Activated T-helper 9 cell treated with anti-CD3 and anti-CD28 coated beads, Interleukin-2, amount 50 U/mL, for 16 hours (primary cell): ENCODE results near the gene NKAPD1.
"Not testable (repeated sequence)": the region's sequence is repeated elsewhere in the genome, so short reads cannot be mapped to it uniquely, and the experiment has no call there.

ENCODE experiments used
- DNase-seq: peaks from one replicate; pipeline ENCODE4 v3.0.0-alpha.2; 2020; ENCODE audit warnings: low read depth

NKAPD1 gene

DNA sequence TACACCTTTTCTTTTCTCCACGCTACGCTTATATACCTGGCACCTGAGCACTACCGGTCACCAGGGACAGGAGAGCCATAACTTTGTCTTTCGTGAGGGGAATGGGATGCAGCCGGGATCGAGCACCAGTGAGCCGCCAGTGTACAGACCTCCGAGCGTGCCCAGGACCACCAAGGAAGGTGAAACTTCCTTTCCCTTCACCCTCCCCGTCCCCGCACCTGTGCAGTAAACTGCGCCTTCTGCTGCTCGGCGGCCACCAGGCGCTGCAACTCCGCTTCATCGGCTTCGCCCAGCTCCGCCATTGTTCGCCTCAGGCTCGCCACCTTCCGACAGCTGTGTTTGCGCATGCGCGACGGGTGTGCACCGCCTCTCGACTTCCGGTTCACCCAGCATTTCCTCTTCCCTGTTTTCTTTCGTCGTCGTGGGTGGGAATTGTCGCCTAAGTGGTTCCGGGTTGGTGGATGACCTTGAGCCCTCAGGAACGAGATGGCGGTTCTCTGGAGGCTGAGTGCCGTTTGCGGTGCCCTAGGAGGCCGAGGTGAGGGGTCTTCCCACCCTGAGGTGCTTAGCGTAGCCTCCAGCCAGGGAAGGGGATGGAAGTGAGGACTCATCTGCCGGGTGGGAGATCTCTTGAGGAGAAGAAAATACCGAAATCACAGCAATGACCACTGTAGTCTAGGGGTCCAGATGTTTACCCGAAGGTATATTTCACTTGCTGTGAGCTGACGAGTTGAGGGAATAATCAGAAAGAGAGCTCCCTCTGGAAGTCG is 12.5 kb downstream of the NKAPD1 start, which contains the start of the genes SDHD and TIMM8B:
Gene SDHD, plus strand, starts transcription at position 452 of the 770 bp plus-strand sequence. Its CDS starts 35 bp downstream, at position 487.
Gene TIMM8B, minus strand, starts transcription at position 335 of the 770 bp plus-strand sequence. Its CDS starts 33 bp downstream, at position 302.
- peak; percentile 91 for DNase-seq

DNA sequence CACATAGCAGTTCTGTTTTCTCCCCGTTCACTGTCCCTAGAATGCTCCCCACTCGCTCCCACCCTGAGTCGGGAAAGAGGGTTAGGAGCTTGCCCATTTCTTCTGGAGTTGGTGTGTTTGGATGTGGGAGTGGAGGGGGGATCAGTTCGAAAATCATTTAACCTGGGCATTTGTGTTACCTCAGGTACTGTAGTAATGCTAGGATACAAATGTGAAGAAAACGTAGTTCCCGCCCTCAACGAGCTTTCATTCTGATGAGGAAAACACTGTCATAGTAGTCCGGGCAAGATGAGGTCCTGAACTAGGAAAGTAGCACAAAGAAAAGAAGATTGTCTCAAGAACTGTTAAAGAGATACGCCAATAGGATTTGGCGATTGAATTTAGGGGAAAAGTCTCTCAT is 13.1 kb downstream of the NKAPD1 start:
- no peak for DNase-seq

DNA sequence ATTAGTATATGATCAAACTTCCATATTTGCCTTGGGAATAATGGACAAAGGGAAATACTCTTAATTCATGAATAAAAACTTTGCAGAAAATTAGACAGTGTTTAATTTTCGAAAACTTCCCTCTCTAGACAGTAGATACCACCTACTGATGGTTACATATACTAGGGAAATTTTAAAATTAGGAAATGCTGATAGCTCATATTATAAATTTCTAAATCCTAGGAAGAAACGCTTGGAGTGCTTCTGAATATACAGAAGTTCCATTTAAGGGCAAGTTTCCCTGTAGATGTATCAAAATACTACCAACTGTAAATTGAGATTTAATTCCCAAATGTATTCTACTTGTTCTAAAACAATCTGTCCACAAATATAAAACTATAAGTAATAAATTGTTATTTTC is 21.2 kb downstream of the NKAPD1 start:
- not testable (repeated sequence) for DNase-seq

DNA sequence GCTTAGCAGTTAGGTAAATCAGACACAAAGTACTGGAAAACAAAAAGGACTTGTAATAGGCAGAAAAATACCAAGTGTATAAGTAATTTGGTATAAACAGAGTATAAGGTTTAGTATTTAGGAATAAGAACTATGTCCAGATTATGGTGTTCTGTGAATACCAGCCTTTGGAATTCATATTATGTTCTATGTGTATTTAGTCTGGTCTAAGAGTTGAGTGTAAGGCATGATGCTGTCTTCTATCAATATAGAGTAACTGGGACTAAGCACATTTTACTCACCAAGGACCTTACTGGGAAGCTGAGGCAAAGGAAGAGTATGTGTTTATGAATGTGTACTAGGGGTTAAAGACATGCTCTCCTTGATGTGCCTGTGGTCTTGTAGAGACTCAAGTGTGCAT is 22.1 kb downstream of the NKAPD1 start:
- no peak for DNase-seq

DNA sequence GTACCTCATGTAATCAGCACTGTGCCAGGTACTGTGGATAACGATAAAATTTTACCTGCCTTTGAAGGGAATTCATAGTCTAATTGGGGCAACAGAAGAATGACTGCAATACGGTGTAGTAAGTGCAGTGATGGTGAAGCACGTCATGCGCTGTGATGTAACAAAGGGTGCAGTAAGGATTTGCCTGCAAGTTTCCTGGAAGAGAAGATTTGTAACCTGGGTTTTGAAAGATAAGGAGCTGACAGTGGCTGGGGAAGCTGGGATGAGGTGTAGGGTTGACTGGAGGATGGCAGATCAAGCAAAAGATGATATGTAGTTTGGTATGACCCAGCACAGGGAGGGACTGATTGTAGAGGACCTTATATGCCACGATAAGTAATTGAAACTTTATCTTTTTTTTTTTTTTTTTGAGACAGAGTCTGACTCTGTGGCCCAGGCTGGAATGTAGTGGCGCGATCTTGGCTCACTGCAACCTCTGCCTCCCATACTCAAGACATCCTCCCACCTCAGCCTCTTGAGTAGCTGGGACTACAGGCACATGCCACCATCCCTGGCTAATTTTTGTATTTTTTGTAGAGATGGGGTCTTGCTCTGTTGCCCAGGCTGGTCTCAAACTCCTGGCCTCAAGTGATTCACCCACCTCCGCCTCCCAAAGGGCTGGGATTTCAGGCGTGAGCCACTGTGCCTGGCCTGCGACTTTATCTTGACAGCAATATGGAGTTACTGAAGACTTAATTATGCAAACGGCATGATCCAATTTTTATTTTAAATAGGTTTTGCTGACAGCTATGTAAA is 23.8 kb downstream of the NKAPD1 start:
- DNase-seq, result no peak

DNA sequence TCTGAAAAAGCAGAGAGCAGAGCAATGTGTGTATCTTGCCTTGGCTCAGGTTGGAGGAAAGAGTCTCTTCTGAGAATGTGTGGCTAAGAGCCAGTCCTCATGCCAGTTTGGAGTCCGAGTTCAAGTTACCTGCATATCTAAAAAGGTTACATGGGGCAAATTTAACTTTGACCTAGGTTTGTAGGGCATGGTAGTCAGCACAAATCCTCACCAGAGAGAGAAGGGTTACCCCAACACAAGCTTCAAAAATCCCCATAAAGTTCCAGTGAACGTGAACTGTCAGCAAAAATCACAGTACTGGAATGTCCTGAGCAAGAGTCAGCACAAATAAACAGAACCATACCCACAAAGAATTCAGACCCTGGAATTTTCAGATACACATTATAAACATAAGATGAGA is 26.4 kb downstream of the NKAPD1 start:
- DNase-seq, result no peak

DNA sequence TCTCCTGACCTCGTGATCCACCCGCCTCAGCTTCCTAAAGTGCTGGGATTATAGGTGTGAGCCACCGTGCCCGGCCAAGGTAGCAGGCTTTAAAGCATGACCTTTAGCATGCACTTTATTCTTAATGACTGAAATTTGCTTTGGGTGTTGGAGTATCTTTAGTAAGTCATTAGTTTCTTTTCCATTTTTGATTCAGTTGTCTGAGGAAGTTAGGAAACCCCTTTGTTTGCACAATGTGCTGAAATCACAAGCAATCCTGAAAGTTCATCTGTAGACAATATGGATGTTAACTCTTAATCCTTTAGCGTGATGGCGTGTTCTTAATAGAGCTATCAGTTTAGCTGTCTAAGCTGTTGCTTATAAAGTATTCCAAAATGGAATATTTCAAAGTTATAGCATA is 29.3 kb downstream of the NKAPD1 start:
- DNase-seq, result no peak

DNA sequence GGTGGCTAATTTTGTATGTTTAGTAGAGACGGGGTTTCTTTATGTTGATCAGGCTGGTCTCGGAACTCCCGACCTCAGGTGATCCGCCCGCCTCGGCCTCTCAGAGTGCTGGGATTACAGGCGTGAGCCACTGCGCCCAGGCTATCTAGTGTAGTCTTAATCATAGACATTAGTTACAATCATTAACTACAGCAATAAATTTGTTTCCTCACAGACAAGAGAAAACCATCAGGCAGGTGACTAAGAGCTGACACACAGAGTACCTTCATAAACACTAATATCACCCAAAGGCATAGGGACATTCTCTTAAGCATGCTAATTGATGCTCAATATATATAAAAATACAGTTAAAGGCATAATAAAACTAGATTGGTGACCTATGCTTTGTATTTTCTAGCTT is 32.0 kb downstream of the NKAPD1 start:
- no peak for DNase-seq

DNA sequence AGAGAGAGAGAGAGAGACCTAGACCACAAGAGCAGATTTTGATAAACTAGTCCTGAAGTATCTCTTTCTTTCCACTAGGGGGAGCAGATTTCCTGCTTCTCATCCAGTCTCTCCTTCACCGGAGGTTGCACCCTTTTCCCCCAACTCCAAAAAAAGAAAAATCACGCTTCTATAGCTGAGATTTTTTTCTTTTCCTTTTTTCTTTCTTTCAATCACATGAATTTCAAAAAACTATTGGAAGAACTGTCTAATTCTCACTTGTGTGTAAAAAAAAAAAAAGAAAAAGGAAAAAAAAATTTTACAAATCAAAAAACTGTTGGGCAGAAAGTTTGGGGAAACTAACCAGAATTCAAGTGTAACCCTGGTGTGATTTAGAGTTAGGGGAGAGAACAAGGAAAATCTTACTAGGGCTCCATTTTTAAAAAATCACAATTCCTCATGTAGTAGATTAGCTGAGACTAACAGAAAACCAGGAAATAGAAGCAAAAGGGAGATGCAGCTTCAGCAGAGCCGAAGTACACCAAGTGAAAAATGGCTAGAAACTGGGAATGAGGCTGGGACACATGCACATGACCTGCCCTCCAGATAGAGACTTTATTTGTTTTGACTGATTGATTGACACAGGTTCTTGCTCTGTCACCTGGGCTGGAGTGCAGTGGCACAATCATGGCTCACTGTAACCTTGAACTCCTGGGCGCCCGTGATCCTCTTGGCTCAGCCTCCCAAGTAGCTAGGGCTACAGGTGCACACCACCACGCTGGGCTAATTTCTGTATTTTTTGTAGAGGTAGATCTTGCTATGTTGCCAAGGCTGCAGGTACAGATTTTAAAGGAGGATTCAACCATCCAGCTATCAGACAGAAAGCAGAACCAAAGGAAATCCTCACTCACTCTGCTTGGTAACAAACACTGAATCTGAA is 39.7 kb downstream of the NKAPD1 start:
- DNase-seq, result no peak

DNA sequence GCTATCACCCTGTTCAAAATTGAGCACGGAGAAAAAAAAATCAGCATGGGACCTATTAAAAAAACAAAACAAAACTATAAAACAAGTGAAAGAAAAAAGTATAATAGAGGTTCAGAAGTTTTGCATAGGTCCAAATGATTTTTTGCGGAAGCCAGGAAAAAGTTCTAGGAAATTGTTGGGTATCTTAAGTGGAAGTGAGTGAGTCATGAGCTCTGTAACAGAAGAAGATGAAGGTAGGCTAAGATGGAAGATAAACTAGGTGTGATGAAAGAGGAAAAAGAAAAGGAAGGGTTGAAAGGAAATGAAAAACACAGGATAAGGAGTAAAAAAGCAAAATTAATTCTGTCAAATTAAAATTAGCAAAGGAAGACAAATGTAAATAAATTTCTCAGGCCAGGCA is 40.4 kb downstream of the NKAPD1 start:
- DNase-seq, result no peak

DNA sequence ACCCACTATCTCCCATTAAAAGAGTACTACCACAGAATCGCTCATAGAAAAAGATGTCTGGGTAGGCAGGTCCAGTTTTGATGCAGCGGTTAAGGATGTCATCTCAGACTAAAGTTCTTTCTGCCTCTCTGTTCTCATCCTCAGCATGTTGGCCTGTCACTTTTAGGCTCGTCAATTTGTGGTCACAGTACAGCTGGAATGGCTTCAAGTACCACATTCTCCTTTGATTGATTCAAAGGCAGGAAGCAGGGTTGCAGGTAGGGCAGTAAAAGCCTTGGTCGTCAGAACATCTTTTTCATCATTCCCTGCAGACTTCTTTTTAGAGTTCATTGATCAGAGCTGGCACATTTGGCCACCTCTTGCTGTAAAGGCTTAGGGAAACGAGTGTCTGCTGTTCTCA is 41.3 kb downstream of the NKAPD1 start:
- no peak for DNase-seq

DNA sequence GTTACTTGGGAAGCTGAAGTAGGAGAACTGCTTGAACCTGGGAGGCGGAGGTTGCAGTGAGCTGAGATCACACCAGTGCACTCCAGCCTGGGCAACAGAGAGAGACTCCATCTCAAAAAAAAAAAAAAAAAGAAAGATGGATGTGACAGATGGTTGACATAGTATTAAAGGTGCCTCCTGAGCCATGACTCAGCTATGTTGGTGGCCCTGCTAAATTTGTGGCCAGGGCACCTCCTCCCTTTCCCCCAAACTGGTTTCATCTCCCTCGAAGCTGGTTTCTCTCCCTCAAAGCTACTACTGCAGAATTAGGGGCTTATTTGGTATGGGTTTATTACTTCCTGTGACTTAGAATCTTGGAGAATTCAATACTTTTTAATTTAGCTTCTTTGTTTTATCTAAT is 44.1 kb downstream of the NKAPD1 start:
- DNase-seq, result no peak

DNA sequence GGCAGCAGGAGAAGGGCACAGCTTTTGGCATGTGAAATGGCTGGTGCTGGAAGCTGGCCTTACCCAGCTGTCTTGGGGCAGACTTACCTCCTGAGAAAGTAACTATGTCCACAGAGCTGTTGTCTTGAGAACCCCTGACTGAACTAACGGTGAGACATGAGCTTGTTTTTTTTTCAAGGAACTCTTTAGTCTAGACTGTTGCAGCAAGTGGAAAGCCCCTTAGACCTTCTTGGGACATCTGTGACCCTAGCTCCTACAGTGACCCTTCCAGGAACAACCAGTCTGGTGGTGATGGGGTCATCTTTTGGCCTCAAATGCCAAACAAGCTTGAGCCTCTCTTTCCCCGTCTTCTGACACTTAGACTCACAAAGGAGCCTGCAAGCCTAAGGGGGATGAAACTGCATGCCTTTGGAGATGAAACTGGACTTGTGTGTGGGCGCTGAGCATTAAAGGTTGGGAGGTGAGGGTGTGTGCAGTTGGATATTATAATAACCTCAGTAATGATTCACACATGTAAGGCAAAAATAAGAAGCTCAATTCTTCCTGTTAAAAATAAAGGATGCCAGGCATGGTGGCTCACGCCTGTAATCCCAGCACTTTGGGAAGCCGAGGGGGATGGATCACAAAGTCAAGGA is 48.0 kb downstream of the NKAPD1 start:
- no peak for DNase-seq

DNA sequence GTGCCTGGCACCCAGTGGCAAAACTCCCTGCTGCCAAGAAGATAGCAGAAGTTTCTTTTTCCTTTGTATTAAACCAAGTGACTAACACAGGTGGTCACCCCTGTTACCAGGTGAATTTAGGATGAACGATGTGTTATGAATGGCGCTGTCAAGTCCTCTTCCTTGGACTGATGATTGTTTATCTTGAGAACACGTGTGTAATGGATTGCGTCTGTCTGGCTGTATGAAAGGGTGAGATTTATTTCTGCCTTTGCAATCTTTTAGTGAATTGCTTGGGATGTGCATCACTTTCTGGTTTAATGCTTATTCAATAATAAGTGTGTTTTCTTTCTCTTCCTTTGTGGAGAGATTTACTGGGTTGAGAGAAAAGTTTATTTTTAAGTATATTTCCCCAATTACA is 49.0 kb downstream of the NKAPD1 start:
- DNase-seq, result no peak

DNA sequence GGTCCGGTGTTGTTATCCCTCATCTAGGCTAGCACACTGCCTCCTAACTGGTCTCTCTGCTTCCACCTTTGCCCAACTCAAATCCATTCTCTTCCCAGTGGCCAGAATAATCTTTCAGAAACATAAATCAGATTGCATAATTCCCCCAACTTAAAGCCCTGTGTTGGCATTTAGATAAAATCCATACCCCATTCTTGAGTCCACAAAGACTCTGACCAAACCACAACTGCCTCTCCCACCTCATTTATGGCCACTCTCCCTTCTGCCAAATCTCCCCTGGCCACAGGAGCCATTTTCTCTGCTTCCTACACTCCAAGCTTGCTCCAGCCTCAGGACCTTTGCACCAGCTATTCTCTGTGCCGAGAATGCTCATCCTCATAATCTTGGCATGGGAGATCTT is 53.0 kb downstream of the NKAPD1 start:
- no peak for DNase-seq

DNA sequence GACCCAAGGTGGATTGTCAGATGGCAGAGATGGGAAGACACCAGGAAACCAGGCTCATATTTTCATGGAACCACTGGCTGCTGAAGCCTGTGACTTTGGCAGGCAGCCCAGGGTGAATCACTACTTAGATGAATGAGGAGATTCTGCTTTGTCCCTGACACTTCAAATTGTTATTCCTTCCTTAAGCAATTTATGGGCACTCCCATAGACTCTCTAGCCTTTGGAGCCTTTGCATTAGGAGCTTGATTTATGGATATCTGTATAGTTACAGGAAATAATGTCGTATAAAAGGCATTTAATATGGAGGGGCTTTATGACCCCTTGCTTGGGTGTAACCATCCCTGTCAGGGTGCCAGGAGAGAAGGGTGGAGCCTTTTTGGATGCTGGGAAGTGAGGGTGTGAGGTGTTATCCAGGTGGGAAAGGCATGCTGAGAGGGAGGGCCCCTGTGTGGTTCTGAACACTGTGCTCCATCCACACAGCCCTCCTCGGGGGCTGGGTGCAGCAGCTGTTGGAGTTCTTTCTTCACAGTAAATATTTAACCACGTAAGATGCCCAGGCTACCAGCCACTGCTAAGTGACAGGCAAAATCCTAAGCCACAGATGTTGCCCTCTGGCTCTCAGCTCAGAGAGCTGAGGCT is 54.5 kb downstream of the NKAPD1 start:
- DNase-seq, result no peak

DNA sequence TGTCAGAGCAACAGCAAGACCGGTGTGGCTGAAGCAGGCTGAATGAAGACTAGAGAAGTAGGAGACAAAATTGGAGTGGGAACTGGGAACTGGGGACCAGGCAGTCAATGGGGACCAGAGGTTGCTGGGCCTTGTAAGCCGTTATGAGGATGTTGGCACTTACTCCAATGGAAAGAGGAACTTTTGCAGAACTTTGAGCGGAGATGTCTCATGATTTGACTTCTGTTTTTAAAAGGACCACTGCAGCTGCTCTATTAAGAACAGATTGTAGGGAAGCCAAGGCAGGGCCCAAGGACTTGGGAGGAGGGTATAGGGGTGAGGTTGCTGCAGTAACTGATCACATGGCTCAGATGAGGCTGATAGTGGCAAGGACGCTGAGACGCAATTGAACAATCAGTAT is 55.6 kb downstream of the NKAPD1 start:
- no peak for DNase-seq

DNA sequence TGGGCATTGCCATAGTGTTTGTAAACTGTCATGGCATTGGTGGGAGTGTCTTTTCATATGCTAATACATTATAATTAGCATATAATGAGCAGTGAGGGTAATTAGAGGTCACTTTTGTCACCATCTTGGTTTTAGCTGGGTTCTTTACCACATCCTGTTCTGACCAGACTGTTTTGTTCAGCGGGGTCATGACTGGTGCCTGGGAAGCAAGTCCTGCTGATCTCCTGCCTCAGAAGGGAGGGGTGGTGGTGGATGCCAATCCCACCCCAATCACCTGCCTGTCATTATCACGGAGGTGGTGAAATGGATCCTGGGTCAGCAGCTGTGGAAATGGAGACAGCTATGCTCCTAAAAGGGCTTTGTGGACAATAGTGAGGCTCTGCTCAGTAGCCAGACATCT is 58.6 kb downstream of the NKAPD1 start:
- DNase-seq, result no peak

DNA sequence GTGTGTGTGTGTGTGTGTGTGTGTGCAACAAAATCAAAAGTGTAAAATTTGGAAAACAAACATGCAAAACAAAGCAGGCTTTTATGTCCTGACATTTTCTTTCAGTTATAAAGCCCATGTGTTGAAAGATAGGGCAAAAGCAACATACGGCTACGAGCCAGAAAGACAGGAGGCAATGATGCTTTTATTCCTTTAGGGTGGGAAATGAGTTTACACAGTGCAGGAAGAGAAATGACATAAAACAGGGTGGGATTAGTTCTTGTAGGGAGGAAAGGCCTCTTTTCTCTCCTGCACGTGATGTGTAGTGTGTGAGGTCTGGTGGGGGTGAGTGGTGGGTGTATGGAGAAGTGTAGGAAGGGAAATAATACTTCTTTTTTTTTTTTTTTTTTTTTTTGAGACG is 60.4 kb downstream of the NKAPD1 start:
- DNase-seq, result no peak
